ENCODE measurements around the gene DACT2.
"Not testable (repeated sequence)": the region's sequence is repeated elsewhere in the genome, so short reads cannot be mapped to it uniquely, and the experiment has no call there.

Gene DACT2

GRCh38 chr6:168280899-168281245 is 38.7 kb downstream of the DACT2 start:
- DNase-seq: no peak

GRCh38 chr6:168280020-168280898 is 39.3 kb downstream of the DACT2 start:
- DNase-seq: no peak

GRCh38 chr6:168279403-168279935 is 40.1 kb downstream of the DACT2 start:
- no peak for DNase-seq

- DNase-seq: no peak
Observed at GRCh38 chr6:168278904-168279303, 40.7 kb downstream of the DACT2 start.

- DNase-seq: no peak
Observed at GRCh38 chr6:168277274-168277669, 42.3 kb downstream of the DACT2 start.

- no peak for DNase-seq
Observed at GRCh38 chr6:168276576-168277273, 42.9 kb downstream of the DACT2 start.

GRCh38 chr6:168275168-168275567 is 44.4 kb downstream of the DACT2 start:
- no peak for DNase-seq

- DNase-seq: no peak
Observed at GRCh38 chr6:168274037-168274952, 45.3 kb downstream of the DACT2 start.

- no peak for DNase-seq
Observed at GRCh38 chr6:168273441-168274036, 46.0 kb downstream of the DACT2 start.

GRCh38 chr6:168272415-168273325 is 46.9 kb downstream of the DACT2 start:
- no peak for DNase-seq

- no peak for DNase-seq
Observed at GRCh38 chr6:168270274-168271172, 49.1 kb downstream of the DACT2 start.

GRCh38 chr6:168269455-168270243 is 49.9 kb downstream of the DACT2 start:
- no peak for DNase-seq

- no peak for DNase-seq
Observed at GRCh38 chr6:168268755-168269154, 50.8 kb downstream of the DACT2 start.

- not testable (repeated sequence) for DNase-seq
Observed at GRCh38 chr6:168267779-168268178, 51.8 kb downstream of the DACT2 start.

- DNase-seq: no peak
Observed at GRCh38 chr6:168265827-168266815, 53.5 kb downstream of the DACT2 start.

- DNase-seq: no peak
Observed at GRCh38 chr6:168265394-168265793, 54.2 kb downstream of the DACT2 start.

- no peak for DNase-seq
Observed at GRCh38 chr6:168264593-168265335, 54.8 kb downstream of the DACT2 start.
